HG02884 (cell line): ENCODE results near the gene GSC2.

Source experiments
- ATAC-seq: cut with Tn5 transposase; IDR thresholded peaks from one replicate; pipeline ENCODE4 v1.9.1; 2021; ENCODE audit warnings: mild to moderate bottlenecking, moderate library complexity; ENCODE audit not compliant: unreplicated experiment

Gene GSC2, protein sequence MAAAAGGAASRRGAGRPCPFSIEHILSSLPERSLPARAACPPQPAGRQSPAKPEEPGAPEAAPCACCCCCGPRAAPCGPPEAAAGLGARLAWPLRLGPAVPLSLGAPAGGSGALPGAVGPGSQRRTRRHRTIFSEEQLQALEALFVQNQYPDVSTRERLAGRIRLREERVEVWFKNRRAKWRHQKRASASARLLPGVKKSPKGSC

DNA sequence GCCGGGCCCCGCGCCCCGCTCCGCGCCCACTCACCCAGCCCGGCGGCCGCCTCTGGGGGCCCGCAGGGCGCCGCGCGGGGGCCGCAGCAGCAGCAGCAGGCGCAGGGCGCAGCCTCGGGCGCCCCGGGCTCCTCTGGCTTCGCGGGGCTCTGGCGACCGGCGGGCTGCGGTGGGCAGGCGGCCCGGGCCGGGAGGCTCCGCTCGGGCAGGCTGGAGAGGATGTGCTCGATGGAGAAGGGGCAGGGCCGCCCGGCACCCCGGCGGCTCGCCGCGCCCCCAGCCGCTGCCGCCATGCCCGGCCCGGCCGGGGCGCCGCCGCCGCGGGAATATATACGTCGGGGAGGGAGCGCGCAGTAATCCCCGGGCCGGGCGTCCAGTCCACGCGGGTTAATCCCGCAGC, at the start of gene GSC2:
TSS of gene GSC2 (minus strand) at position 302 of the 400 bp plus-strand sequence. CDS start at position 293, 9 bp downstream.
- ATAC-seq, result no peak

DNA sequence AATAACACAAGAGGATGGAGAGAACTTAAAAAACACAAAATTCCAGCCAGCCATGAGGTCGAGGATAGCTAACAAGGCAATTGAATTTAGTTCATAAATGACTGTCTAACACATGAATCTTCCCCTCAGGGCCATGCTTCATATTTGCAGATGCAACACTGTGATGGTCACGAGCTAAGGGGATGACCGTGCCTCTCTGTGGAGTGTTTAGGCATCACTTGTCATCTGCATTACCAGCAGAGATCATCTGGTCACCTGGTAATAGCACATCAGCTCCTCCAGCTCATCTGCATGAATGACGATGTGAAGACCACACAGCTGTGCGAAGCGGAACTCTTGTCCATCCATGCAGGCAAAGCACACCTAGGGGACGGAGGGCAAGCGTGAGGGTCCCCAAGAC, 49.4 kb upstream of the GSC2 start:
- no peak for ATAC-seq

DNA sequence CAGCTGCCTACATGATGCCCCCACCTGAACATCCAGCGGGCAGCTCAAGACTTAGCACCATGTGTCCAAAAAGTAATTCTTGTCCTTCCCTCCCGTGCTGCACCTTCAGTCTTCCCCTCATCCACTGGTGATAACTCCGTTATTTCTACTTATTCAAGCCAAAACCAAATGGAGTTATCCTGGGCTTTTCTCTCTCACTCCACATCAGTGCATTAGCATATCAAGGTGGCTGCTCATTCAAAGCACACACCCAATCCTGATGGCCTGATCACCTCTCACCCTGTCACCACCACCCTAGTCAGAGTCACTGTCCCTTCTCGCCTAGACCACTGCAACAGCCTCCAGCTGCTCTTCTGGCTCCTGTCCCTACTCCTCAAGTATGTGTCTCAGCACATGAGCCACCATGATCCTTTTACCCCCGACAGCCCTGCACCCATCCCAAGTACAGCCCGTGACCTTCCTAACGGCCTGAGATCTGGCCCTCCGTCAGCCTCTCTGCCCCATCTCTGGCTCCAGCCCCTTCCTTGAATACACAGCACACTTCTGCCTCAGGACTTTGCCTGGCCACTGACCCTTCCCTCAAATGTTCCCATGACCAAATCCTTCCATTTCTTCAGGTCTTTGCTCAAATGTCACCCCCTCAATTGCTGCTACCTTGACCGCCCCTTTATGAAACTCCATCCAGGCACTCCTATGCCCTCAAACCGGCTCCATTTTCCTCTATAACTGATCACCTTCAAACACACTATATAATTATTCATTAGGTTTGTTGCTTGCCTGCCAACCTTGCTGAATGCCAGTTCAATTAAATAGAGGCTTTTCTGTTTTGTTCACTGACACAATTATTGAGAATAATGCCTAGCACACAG, 48.1 kb upstream of the GSC2 start:
- no peak for ATAC-seq

DNA sequence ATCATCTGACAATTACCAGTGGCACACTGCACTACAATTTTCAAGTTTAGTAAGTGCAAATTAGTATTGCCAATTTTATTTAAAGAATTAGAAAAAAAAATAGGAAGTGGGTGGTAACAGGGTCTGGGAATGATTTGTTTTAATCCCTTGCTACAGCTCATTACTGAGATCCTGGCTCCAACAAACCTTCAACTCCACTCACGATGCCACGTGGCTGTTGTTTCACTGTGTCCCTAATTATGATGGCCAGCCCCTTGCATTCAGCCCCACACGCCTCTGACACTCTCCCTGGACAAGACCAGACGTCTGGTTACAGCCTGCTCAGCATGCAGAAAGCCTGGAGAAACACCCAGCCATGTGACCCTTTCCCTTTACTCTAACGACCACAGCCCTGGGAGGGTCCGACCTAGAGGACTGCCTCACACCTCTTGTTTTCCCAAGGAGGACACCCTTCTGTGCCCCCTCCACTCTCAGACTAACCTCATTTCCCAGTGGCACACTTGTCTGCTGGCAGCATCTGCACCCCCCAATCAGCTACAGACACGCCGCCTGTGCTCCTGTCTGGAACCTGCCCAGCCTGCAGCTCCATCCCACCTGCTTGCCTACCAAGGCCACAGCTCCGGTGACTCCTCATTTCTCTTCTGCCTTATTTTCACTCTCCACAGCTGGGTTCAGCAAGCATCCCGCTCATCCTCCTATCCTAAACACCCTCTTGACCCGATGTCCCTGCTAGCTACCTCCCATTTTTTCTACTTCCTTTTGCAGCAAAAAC, 46.9 kb upstream of the GSC2 start:
- ATAC-seq, result no peak

DNA sequence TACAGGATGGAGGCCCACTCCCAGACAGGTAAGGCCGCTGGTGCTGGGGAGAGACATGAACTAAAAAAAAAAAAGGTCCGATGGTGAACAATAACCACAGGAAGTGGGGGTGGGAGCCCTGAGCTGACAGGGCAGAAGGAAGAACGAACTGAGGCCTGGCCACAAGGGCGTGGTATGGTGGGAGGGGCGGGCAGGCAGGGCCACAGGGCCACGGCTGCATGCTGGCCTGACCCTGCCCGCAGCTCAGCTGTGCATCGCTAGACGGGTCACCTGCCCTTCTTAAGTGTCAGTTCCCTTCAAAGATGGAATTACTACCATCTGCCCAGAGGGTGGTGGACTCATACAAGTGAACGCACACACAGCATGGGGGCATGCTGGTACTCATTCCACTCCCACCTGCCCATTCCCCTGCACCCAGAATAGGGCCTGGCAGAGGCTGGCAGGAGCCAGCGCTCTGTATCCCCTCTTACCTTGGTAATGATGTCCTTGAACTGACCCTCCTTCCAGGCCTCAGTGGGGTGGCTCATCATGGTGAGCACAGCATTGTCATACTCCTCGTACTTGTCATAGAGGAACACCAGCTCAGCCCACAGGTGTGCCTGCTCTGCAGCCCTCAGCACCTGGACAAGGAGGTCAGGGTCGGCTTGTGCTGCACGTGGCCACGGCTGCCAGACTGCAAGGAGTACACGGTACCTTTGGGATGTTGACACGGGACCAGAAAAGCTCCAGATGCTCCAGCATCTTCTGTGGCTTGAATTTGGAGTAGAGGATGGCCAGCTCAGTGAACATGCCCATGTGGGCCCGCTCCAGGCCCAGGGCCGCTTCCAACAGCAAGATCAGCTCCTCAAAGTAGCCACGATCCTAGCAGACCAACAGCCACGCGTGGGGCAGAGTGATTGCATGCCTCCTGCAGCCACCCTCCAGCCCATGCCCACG, 46.0 kb upstream of the GSC2 start:
- no peak for ATAC-seq

DNA sequence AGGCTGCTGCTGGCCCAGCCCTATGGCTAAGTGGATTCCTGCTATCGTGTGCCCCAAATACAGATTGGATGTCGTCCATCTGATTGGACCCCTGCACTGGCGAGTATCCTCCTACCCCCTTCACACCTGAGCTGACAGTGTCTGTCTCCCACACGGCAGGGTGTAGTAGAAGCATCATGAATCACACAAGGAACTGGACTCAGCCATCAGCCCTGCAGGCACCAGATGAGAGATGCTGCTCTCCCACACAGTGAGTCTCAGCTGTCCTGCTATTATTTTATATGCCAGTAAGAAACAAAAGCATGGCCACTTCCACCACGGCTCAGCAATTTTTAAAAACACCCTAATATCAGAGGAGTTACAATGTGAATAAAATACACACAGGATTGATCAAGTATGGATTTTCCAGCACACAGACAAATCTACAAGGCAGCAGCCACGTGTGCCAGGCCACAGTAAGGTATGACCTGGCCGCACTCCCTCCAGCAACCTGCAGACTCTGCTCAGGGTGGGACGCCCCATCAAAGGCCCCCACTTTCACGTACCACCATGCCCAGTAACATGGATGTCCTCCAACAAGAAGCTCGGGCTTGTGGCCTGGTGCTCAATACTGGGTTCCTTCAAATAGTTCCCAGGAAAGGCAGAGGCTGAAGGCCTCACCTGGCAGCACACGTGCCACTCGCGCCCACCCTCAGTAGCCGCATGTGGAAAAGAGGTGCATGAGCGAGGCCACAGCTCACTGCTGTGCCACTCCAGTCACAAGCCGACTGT, 44.9 kb upstream of the GSC2 start:
- no peak for ATAC-seq

DNA sequence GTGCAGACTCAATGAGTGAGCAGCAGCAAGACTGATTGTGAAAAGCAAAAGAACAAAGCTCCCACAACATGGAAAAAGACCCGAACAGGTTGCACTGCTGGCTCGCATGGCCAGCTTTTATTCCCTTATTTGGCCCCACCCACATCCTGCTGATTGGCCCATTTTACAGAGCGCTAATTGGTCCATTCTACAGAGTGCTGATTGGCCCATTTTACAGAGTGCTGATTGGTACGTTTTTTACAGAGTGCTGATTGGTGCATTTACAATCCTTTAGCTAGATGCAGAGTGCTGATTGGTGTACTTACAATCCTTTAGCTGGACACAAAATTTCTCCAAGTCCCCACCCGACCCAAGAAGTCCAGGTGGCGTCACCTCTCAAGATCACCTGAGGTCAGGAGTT, 43.8 kb upstream of the GSC2 start:
- ATAC-seq, result no peak

DNA sequence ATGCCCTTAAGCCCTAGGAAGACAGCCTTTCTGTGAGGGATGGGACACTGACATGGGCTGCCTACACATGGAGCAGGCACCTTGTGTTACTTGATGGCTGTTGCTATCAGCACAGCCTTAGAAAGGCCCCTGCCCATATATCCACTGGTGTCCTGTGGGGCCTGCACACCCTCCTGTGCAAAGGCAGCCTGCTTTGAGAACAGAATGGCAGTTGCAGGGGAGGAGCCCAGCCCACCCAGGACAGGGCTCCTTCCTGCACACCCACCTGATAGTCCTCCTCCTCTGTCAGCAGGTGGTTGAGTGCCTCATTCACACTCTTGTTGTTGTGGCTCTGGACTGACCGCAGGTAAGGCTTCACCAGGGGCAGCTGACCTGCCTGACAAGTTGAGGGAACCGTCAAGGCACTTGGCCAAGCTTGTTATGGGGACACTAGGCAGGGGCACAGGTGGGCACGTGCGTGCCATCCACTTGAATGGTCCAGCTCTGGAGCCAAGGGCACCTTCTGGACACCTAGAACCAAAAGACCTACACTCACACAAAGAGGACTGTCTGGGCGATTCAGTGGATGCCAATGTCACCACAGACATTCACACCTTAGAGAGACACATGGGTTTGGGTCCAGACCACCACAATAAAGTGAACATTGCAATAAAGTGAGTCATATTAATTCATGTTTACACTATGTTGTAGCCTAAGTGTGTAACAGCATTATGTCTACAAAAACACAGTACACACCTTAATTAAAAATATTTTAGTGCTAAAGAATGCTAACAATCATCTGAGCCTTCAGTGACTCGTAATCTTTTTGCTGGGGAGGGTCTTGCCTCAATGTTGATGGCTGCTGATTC, 37.8 kb upstream of the GSC2 start:
- ATAC-seq, result no peak

DNA sequence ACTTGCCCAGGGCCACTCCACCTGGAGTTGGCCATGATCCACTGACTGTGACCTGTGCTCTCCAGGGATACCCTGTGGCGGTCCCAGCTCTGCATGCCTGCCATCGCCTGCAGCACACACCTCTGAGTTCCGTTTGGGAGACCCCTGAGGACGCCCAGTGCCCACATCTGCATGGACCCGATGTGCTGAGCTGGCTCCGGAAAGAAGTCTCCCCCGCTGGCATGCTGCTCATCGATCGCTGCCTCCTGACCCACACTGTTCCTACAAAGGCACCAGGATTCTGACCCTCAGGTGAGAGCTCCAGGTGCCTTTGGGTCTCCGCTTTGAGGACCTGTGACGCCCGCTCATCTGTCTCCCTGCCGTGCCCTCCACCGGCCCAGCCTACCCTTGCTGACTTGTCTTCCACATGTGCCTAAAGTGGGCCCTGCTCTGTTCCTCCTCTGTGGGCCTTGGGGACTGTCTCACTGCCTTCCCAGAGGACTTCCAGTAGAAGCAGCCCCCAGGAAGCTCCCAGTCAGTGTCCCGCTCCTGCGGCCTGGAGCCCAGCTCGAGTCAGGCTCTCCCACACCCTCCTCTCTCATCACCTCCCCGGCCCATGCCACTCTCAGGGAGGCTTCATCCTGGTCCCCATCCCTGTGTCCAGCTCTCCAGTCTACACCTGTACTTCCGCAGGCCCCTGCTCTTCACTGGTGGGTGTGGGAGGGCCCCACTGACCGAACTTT, 34.3 kb upstream of the GSC2 start:
- no peak for ATAC-seq

DNA sequence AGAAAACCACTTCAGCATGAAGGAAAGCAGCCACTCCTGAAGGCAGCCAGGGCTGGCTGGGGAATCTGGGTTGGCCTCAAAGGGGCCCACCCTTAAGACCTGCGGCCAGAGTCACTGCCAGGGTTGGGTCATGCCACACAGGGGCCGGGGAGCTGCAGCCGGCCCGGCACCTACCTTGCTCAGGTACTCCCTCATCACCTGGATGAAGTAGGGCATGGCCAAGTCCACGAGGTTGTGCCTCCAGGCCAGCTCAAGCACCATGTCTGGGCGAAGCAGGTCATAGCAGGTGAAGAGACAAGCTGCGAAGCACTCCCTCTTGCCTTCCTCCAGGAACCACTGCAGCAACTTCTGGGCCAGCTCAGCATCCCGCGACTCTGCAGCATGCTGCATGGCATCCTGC, 33.1 kb upstream of the GSC2 start:
- no peak for ATAC-seq

DNA sequence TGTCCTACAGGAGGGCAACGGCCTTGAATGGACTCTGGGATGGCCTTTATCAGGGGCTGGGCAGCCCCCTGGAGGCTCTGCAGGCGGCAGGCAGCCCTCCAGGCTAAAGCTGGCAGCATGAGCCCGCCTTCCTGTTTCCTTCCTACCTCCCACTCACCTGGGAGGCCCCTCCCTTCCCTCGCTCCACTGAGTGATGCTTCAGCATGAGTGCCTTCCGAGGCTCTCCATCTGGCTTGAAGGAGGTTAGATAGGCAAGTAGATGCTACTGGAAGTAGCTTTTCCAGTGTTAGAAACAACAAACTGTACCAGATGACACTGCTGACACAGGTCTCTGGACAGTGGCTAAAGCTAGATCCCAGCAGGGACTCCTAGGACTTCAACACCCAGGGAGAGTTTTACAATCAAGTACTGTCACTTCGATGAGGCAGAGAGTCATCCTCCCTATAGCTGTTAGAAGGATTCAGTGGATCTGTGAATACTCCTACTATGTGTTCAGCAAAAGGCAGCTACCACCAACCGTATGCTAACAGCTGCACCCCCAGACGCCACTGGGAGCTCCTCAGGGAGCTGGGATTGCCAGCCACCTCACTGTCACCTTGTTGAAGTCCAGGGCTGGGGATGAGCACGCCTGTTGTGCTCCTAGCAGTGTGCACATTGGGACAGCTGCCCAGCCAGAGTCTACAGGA, 32.5 kb upstream of the GSC2 start:
- ATAC-seq, result no peak

DNA sequence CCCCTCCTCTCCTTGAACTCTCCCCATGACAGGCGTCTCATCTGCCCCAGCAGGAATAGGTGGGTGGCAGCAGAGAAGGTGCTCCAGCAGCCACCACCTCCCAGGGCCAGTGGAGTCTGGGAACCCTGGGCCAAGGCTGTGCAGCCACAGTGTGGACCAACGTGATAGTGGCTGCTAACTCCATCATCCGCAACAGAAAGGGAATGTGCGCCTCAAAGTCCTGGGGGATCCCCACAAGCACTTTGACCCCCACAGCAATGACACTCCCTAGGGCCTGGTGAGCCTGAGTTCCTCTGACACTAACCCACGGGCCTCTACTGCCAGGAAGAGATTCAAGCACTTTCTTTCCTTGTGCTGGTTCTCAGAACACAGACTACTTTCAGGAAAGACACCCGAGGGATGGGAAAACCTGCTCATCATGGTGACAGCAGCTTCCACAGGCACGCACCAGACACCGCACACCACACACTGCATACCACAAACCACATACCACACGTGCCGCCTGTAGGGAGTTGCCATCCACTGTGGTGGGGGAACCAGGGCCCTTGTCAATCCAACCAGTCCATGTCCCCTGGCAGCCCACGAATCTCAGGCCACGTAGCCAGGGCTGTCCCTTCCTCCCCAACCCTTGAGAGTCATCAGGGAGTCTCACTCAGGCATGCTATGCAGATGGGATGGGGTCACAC, 31.8 kb upstream of the GSC2 start:
- no peak for ATAC-seq

DNA sequence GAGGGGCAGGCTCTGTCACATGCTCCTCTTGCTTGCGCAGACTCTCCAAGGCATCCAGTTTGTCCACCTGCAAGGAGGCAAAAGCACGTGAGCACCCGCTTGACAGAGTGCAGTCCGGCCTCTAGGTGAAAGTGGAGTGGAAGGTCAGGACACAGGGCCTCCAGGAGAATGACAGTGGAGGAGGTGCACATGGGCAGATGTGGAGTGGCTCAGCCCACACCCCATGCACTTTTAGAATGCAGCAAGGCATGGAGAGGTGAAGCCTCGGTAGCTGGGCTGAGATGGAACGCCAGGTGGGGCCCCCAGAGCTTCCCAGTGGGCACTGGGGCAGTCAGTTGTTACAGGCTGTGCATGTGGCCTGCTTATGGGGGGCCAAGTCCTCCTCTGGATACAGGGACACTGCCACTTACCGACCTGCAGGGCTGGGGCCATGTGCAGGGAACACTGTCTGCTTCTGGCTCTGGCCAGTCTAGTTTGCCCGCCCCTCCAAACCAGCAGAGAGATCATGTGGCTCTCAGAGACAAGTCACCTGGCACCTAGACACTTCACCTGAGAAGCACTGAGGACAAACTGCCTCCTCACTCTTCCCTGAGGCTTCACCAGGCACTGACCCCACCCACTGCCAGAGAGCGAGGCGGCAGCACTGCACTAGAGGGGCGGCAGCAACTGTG, 30.8 kb upstream of the GSC2 start:
- no peak for ATAC-seq

DNA sequence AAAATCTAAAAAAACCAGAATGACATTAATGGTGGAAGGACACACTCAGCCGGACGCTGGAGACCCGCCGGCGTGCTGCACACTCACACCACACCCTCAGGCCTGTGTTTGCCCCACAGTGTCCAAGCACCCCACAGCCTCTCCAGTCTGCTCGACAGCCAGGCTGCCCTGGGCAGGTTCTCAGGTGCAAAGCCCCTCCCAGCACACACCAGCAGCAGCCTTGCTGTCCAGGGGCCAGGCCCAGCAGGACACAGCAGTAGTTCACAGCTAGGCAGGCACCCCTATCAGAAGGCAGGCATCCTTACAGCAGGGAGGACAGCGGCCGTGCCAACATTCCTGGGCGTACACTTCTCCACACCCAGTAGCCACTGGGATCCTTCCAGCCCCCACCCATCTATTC, 30.1 kb upstream of the GSC2 start:
- ATAC-seq, result no peak

DNA sequence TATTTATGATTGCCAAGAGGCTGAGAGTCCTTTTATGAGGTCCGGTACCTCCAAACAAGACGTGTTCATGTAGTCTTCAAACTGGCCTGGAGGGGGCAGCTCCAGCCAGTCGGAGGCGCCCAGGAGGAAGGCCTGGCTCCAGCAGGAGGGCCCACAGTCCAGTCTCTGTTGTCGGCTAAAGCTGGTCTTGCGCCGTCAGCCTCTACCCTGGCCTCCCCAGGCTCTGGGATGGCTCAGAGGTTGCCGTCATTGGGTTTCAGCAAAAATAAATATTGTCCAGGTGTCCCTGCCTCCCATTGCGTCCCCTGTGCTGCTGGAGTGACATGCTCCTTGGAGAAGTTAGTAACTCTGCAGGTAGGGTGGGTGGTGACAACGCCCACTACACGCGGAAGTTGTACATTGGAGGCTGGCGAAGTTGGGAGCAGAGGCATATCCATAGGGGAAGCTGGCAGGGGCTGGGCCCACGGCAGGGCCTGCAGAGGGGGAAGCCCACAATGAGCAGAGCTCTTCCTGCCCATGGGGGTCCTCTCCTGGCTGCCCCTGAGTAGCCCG, 29.5 kb upstream of the GSC2 start:
- peak; percentile 26 for ATAC-seq
